ENCODE data around the gene CXCL13. TPM values are rescaled to one million over a fixed set of nuclear protein-coding genes. Genes with fewer than 3 reads are reported as not detected.

Gene CXCL13
- total RNA-seq, 1 experiment from 2014 or later = not detected

Other genes with a start within 250 kb of the CXCL13 start
- 13.4 and 17.7 TPM in 2 replicates for gene CNOT6L, start 213.5 kb downstream of the CXCL13 start, total RNA-seq (2021)

All from A673 (cell line).